ENCODE results near the gene GAST. TPM values are rescaled to one million over a fixed set of nuclear protein-coding genes. Genes with fewer than 3 reads are reported as not detected.

The GAST gene
- total and polyA plus RNA-seq, 9 of the 15 experiments (the other 6 are each of a cell fraction or from before 2014, with no cell fraction given) = not detected

DNA sequence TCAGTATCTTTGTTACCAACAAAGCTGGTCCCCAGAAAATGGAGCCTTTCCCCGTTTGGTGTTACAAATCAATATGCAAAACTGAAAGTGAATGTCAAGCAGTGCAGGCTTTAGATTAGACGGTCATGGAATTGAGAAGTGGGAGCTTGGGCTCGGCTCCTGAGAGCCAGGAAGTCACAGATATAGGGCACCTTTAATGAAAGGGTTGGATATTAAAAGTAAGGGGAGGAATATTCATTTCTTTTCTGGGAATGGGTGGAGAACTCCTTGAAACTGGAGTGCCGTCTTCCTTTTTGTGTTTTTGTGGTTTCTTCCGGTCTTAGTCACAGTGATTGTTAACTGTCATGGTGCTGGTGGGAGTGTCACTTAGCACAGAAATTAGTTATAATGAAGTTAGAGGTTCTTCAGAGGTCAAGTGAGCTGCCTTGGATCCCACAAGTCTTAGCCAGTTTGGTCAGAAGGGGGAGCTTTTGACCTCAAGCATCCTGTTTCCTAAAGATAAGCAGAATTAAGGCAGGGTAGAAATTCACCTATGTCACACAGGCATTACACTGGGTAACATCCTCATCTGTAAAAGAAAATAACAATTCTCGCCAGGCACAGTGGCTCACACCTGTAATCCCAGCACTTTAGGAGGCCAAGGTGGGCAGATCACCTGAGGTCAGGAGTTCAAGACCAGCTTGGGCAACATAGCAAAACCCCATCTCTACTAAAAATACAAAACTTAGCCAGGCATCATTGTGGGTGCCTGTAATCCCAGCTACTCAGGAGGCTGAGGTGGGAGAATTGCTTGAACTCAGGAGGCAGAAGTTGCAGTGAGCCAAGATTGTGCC, 33.0 kb upstream of the GAST start (continued):
- TF ChIP-seq CBX2 (IDR thresholded peaks at IDR 0.05; ENCODE audit: insufficient read depth, low read length, poor library complexity, severe bottlenecking) (no peak), MYC (IDR thresholded peaks at IDR 0.05; ENCODE audit: low read depth, low read length) (peak; percentile 49; the same call in 1 of the 2 replicates), MYC (CRISPR knock-in tag; IDR thresholded peaks at IDR 0.05; ENCODE audit: borderline replicate concordance, low read depth) (no peak), ZNF175 (CRISPR knock-in tag; IDR thresholded peaks at IDR 0.05; ENCODE audit: low read depth) (peak; percentile 70; the same call in 1 of the 2 replicates), BRD9 (IDR thresholded peaks at IDR 0.05; ENCODE audit: low read depth, partially characterized antibody) (peak; percentile 92), KLF6 (CRISPR knock-in tag; IDR thresholded peaks at IDR 0.05; ENCODE audit: borderline replicate concordance) (no peak), CSDE1 (IDR thresholded peaks at IDR 0.05) (no peak), TBL1XR1 (IDR thresholded peaks at IDR 0.05; ENCODE audit: low read length in 2 of 2) (peak; percentile 81 to 83; a peak in 3 of 4 replicates), ETV5 (CRISPR knock-in tag; IDR thresholded peaks at IDR 0.05; ENCODE audit: low read depth) (peak; percentile 80), ZEB2 (IDR thresholded peaks at IDR 0.05) (peak; percentile 95)
- TF ChIP-seq, protein P1, sequence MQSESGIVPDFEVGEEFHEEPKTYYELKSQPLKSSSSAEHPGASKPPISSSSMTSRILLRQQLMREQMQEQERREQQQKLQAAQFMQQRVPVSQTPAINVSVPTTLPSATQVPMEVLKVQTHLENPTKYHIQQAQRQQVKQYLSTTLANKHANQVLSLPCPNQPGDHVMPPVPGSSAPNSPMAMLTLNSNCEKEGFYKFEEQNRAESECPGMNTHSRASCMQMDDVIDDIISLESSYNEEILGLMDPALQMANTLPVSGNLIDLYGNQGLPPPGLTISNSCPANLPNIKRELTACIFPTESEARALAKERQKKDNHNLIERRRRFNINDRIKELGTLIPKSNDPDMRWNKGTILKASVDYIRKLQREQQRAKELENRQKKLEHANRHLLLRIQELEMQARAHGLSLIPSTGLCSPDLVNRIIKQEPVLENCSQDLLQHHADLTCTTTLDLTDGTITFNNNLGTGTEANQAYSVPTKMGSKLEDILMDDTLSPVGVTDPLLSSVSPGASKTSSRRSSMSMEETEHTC (IDR thresholded peaks at IDR 0.05) = 0 out of 2 replicates have a peak, but pooled peaks have one; percentile 34
- TF ChIP-seq, protein P2, sequence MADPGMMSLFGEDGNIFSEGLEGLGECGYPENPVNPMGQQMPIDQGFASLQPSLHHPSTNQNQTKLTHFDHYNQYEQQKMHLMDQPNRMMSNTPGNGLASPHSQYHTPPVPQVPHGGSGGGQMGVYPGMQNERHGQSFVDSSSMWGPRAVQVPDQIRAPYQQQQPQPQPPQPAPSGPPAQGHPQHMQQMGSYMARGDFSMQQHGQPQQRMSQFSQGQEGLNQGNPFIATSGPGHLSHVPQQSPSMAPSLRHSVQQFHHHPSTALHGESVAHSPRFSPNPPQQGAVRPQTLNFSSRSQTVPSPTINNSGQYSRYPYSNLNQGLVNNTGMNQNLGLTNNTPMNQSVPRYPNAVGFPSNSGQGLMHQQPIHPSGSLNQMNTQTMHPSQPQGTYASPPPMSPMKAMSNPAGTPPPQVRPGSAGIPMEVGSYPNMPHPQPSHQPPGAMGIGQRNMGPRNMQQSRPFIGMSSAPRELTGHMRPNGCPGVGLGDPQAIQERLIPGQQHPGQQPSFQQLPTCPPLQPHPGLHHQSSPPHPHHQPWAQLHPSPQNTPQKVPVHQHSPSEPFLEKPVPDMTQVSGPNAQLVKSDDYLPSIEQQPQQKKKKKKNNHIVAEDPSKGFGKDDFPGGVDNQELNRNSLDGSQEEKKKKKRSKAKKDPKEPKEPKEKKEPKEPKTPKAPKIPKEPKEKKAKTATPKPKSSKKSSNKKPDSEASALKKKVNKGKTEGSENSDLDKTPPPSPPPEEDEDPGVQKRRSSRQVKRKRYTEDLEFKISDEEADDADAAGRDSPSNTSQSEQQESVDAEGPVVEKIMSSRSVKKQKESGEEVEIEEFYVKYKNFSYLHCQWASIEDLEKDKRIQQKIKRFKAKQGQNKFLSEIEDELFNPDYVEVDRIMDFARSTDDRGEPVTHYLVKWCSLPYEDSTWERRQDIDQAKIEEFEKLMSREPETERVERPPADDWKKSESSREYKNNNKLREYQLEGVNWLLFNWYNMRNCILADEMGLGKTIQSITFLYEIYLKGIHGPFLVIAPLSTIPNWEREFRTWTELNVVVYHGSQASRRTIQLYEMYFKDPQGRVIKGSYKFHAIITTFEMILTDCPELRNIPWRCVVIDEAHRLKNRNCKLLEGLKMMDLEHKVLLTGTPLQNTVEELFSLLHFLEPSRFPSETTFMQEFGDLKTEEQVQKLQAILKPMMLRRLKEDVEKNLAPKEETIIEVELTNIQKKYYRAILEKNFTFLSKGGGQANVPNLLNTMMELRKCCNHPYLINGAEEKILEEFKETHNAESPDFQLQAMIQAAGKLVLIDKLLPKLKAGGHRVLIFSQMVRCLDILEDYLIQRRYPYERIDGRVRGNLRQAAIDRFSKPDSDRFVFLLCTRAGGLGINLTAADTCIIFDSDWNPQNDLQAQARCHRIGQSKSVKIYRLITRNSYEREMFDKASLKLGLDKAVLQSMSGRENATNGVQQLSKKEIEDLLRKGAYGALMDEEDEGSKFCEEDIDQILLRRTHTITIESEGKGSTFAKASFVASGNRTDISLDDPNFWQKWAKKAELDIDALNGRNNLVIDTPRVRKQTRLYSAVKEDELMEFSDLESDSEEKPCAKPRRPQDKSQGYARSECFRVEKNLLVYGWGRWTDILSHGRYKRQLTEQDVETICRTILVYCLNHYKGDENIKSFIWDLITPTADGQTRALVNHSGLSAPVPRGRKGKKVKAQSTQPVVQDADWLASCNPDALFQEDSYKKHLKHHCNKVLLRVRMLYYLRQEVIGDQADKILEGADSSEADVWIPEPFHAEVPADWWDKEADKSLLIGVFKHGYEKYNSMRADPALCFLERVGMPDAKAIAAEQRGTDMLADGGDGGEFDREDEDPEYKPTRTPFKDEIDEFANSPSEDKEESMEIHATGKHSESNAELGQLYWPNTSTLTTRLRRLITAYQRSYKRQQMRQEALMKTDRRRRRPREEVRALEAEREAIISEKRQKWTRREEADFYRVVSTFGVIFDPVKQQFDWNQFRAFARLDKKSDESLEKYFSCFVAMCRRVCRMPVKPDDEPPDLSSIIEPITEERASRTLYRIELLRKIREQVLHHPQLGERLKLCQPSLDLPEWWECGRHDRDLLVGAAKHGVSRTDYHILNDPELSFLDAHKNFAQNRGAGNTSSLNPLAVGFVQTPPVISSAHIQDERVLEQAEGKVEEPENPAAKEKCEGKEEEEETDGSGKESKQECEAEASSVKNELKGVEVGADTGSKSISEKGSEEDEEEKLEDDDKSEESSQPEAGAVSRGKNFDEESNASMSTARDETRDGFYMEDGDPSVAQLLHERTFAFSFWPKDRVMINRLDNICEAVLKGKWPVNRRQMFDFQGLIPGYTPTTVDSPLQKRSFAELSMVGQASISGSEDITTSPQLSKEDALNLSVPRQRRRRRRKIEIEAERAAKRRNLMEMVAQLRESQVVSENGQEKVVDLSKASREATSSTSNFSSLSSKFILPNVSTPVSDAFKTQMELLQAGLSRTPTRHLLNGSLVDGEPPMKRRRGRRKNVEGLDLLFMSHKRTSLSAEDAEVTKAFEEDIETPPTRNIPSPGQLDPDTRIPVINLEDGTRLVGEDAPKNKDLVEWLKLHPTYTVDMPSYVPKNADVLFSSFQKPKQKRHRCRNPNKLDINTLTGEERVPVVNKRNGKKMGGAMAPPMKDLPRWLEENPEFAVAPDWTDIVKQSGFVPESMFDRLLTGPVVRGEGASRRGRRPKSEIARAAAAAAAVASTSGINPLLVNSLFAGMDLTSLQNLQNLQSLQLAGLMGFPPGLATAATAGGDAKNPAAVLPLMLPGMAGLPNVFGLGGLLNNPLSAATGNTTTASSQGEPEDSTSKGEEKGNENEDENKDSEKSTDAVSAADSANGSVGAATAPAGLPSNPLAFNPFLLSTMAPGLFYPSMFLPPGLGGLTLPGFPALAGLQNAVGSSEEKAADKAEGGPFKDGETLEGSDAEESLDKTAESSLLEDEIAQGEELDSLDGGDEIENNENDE (IDR thresholded peaks at IDR 0.05; ENCODE audit: low read depth, low read length) = no peak
- TF ChIP-seq, protein P3, sequence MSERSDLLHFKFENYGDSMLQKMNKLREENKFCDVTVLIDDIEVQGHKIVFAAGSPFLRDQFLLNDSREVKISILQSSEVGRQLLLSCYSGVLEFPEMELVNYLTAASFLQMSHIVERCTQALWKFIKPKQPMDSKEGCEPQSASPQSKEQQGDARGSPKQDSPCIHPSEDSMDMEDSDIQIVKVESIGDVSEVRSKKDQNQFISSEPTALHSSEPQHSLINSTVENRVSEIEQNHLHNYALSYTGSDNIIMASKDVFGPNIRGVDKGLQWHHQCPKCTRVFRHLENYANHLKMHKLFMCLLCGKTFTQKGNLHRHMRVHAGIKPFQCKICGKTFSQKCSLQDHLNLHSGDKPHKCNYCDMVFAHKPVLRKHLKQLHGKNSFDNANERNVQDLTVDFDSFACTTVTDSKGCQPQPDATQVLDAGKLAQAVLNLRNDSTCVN (CRISPR knock-in tag; IDR thresholded peaks at IDR 0.05) = no peak
